ENCODE measurements around the gene CSGALNACT2.

The CSGALNACT2 gene

GRCh38 chr10:43230909-43231522, 92.8 kb downstream of the CSGALNACT2 start:
- no peak for DNase-seq (ENCODE audit: low spot score)

GRCh38 chr10:43231523-43232078, 93.4 kb downstream of the CSGALNACT2 start:
- no peak for DNase-seq (ENCODE audit: low spot score)

GRCh38 chr10:43233601-43234430, 95.6 kb downstream of the CSGALNACT2 start:
- DNase-seq (ENCODE audit: low spot score), result no peak

GRCh38 chr10:43234471-43235041, 96.3 kb downstream of the CSGALNACT2 start:
- no peak for DNase-seq (ENCODE audit: low spot score)
